ENCODE data around the gene ACP6. TPM values are rescaled to one million over a fixed set of nuclear protein-coding genes. Genes with fewer than 3 reads are reported as not detected.

Gene ACP6
- total and polyA plus RNA-seq, 2 of the 13 experiments (the other 11 are each of a cell fraction or from before 2014, with no cell fraction given) = 18.1 to 33.7 TPM

GRCh38 chr1:147669469-147670318 lies 630 bp downstream of the ACP6 start (continued):
- TF ChIP-seq ZNF10 (CRISPR knock-in tag; IDR thresholded peaks at IDR 0.05; ENCODE audit: borderline replicate concordance, low read depth) (no peak), ZNF232 (CRISPR knock-in tag; IDR thresholded peaks at IDR 0.05; ENCODE audit: borderline replicate concordance) (no peak), PRDM4 (CRISPR knock-in tag; IDR thresholded peaks at IDR 0.05; ENCODE audit: borderline replicate concordance) (no peak), TOPORS (CRISPR knock-in tag; IDR thresholded peaks at IDR 0.05) (peak; percentile 59; the same call in 1 of the 2 replicates), RFXAP (CRISPR knock-in tag; IDR thresholded peaks at IDR 0.05; ENCODE audit: borderline replicate concordance) (no peak), CBX2 (IDR thresholded peaks at IDR 0.05; ENCODE audit: low read depth, low read length) (no peak), CBX2 (CRISPR knock-in tag; IDR thresholded peaks at IDR 0.05; ENCODE audit: low read depth) (no peak), KDM1A (CRISPR knock-in tag; IDR thresholded peaks at IDR 0.05) (no peak), ZBTB42 (CRISPR knock-in tag; IDR thresholded peaks at IDR 0.05) (no peak), SP140L (CRISPR knock-in tag; IDR thresholded peaks at IDR 0.05; ENCODE audit: borderline replicate concordance) (no peak), CBX1 (IDR thresholded peaks at IDR 0.05; ENCODE audit: low read depth) (no peak), ZC3H4 (CRISPR knock-in tag; IDR thresholded peaks at IDR 0.05; ENCODE audit: borderline replicate concordance) (no peak), SP1 (IDR thresholded peaks at IDR 0.05) (no peak), SP1 (CRISPR knock-in tag; IDR thresholded peaks at IDR 0.05) (no peak), TFDP2 (CRISPR knock-in tag; IDR thresholded peaks at IDR 0.05) (0 out of 2 replicates have a peak, but pooled peaks have one; percentile 16), HOXA7 (CRISPR knock-in tag; IDR thresholded peaks at IDR 0.05) (no peak), RBM39 (IDR thresholded peaks at IDR 0.05; ENCODE audit: low read depth, low read length, poor library complexity, severe bottlenecking) (no peak), ATF6 (CRISPR knock-in tag; conservative IDR thresholded peaks at IDR 0.05) (no peak), ZBTB7A (CRISPR knock-in tag; IDR thresholded peaks at IDR 0.05) (peak; percentile 90), NR1H2 (CRISPR knock-in tag; IDR thresholded peaks at IDR 0.05; ENCODE audit: borderline replicate concordance, low read depth) (no peak), XBP1 (CRISPR knock-in tag; IDR thresholded peaks at IDR 0.05) (no peak), ZNF883 (CRISPR knock-in tag; IDR thresholded peaks at IDR 0.05; ENCODE audit: not compliant biosample characterization) (peak; percentile 65), PPARG (CRISPR knock-in tag; conservative IDR thresholded peaks at IDR 0.05) (no peak)
